COLO829 (cell line): Measurements from ENCODE around the gene CDC42BPG.

Experiments
- DNase-seq: peaks from one replicate; pipeline ENCODE4 v3.0.0; 2012; ENCODE audit warnings: low spot score

The CDC42BPG gene

GRCh38 chr11:64864473-64865285 is 20.2 kb upstream of the CDC42BPG start:
- DNase-seq = no peak

GRCh38 chr11:64864135-64864472 is 19.7 kb upstream of the CDC42BPG start:
- DNase-seq = no peak

GRCh38 chr11:64863391-64864060 is 19.1 kb upstream of the CDC42BPG start:
- DNase-seq = no peak

GRCh38 chr11:64862987-64863390 is 18.5 kb upstream of the CDC42BPG start:
- DNase-seq = no peak

- DNase-seq = no peak
Observed at GRCh38 chr11:64861227-64861975, 16.9 kb upstream of the CDC42BPG start.

GRCh38 chr11:64859542-64860414 is 15.3 kb upstream of the CDC42BPG start:
- no peak for DNase-seq

GRCh38 chr11:64858467-64859263 is 14.2 kb upstream of the CDC42BPG start:
- DNase-seq = no peak

- DNase-seq = no peak
Observed at GRCh38 chr11:64857485-64857884, 13.0 kb upstream of the CDC42BPG start.

- DNase-seq = no peak
Observed at GRCh38 chr11:64856382-64857227, 12.2 kb upstream of the CDC42BPG start.

GRCh38 chr11:64855596-64856304 is 11.3 kb upstream of the CDC42BPG start:
- no peak for DNase-seq

- DNase-seq = peak; percentile 76
Observed at GRCh38 chr11:64854534-64855502, 10.4 kb upstream of the CDC42BPG start.

- DNase-seq = no peak
Observed at GRCh38 chr11:64854157-64854533, 9.7 kb upstream of the CDC42BPG start.

GRCh38 chr11:64853709-64854108 is 9.3 kb upstream of the CDC42BPG start:
- DNase-seq = no peak

GRCh38 chr11:64852804-64853509 is 8.5 kb upstream of the CDC42BPG start:
- DNase-seq = no peak

GRCh38 chr11:64851831-64852351 is 7.4 kb upstream of the CDC42BPG start:
- no peak for DNase-seq

GRCh38 chr11:64850979-64851567 is 6.6 kb upstream of the CDC42BPG start:
- no peak for DNase-seq
